ENCODE data around the gene TCEAL1. TPM values are rescaled to one million over a fixed set of nuclear protein-coding genes. Genes with fewer than 3 reads are reported as not detected.
"Not testable (repeated sequence)": the region's sequence is repeated elsewhere in the genome, so short reads cannot be mapped to it uniquely, and the experiment has no call there.

Gene TCEAL1
- total and polyA plus RNA-seq, 2 donors (not counting 1 experiment from before 2014, with no cell fraction given) = 12.5 to 16.7 TPM

- H3K9ac ChIP-seq (ENCODE audit: low read length); H3K27me3 Mint-ChIP-seq; H2AFZ ChIP-seq (ENCODE audit: insufficient read depth, low read depth, low read length, poor library complexity, severe bottlenecking); H3K27me3 ChIP-seq (replicated peaks in 1 of 4; ENCODE audit: control extremely low read depth in 1 of 4, control insufficient read depth in 3 of 4, insufficient read depth in 4 of 4, low read length in 3 of 4); H3K27ac ChIP-seq (ENCODE audit: low read length in 2 of 2); H3K4me2 ChIP-seq (replicated peaks; ENCODE audit: low read depth, low read length, poor library complexity, severe bottlenecking); DNase-seq; H3K36me3 ChIP-seq (replicated peaks in 1 of 2; ENCODE audit: control extremely low read depth in 1 of 2, control insufficient read depth in 1 of 2, extremely low read depth in 1 of 2, insufficient read depth in 2 of 2, low read length in 1 of 2); H3K4me3 Mint-ChIP-seq; H3K9me3 Mint-ChIP-seq (ENCODE audit: insufficient read depth); POLR2A ChIA-PET; H3K4me1 ChIP-seq (ENCODE audit: control insufficient read depth in 2 of 2, insufficient read depth in 2 of 2, low read length in 2 of 2); H3K4me1 Mint-ChIP-seq; ATAC-seq (ENCODE audit: low read depth); H3K79me2 ChIP-seq (ENCODE audit: control insufficient read depth, insufficient read depth, low read length); H3K9me3 ChIP-seq (ENCODE audit: control extremely low read depth in 1 of 3, control insufficient read depth in 2 of 3, insufficient read depth in 1 of 3, low read length in 2 of 3); H3K27ac Mint-ChIP-seq; intact Hi-C loops (cut with micrococcal nuclease); CTCF ChIA-PET; H4K20me1 ChIP-seq (ENCODE audit: control insufficient read depth, insufficient read depth, low read length, poor library complexity, severe bottlenecking); H3K4me3 ChIP-seq (ENCODE audit: control extremely low read depth in 1 of 5, extremely low read depth in 1 of 5, insufficient read depth in 1 of 5, low read depth in 2 of 5, low read length in 4 of 5): not testable (repeated sequence)
- 100% methylated on average over 1 of the region's 6 CpGs for WGBS (ENCODE audit: insufficient coverage)
These were observed 33.6 kb upstream of the TCEAL1 start for GRCh38 chrX:103595202-103595601.

DNA sequence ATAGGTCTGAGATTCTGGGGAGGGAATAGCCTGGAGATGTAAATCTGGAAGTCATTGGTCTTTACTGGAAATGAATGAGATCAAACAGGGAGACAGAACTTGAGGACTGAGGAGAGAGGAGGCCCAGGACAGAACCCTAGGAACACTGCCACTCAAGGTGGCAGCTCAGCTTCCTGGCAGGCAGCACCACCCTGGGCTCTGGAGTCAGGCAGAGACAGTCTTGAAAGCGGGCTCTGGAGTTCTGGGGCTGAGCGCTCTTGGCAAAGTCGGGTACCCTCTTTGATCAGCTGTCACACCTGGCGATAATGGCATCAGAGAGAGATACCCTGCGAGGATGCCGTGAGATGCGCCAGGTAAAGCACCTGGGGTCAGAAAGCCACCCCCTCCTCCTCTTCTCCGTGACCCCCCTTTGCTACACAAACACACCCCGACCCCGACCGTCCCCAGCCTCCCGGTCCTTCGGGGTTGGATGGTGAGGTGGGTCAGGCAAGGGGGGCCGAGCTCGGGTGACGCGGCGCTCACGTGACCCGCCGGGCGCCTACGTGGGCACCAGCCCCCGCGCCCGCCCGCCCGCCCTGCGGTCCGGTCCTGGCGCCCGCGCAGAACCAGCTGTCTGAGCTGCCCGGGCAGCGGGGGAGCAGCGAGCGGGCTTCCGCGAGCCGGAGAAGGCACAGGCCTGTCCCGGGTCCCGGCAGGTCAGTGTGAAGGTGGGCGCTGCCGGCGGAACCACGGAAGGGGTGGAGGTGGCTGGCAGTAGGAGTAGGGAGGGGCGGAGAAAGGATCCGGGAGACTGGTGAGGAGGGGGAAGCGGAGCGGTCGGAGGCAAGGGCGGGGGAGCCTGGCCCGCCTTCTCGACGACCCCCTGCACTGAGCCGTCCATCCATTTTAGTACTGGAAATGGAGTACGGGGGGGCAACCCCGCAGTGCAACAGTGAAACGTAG lies 21.1 kb upstream of the TCEAL1 start, which contains the start of gene TCEAL3:
TSS of gene TCEAL3 (plus strand) at position 600 of the 942 bp plus-strand sequence. CDS start 1,102 bp downstream, outside the sequence.
- TF ChIP-seq, protein P1, sequence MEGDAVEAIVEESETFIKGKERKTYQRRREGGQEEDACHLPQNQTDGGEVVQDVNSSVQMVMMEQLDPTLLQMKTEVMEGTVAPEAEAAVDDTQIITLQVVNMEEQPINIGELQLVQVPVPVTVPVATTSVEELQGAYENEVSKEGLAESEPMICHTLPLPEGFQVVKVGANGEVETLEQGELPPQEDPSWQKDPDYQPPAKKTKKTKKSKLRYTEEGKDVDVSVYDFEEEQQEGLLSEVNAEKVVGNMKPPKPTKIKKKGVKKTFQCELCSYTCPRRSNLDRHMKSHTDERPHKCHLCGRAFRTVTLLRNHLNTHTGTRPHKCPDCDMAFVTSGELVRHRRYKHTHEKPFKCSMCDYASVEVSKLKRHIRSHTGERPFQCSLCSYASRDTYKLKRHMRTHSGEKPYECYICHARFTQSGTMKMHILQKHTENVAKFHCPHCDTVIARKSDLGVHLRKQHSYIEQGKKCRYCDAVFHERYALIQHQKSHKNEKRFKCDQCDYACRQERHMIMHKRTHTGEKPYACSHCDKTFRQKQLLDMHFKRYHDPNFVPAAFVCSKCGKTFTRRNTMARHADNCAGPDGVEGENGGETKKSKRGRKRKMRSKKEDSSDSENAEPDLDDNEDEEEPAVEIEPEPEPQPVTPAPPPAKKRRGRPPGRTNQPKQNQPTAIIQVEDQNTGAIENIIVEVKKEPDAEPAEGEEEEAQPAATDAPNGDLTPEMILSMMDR (IDR thresholded peaks at IDR 0.05) = no peak
- no peak for TF ChIP-seq EZH2 (IDR thresholded peaks at IDR 0.05; ENCODE audit: borderline replicate concordance, insufficient read depth, low read depth, low read length, poor library complexity, severe bottlenecking)
- peak within 1 kb of the TSS; percentile 76 for H2AFZ ChIP-seq (ENCODE audit: insufficient read depth, low read depth, low read length, poor library complexity, severe bottlenecking)
- H3K27me3 ChIP-seq (replicated peaks in 1 of 4; ENCODE audit: control extremely low read depth in 1 of 4, control insufficient read depth in 3 of 4, insufficient read depth in 4 of 4, low read length in 3 of 4) = no peaks in the 10 kb centered on the region
- intact Hi-C loops (cut with micrococcal nuclease) = no loop called here
- ChIA-PET POLR2A (interaction anchor here (1.0 kb wide), 1 partner anchor 22 kb away, joined by 3 read pairs; the partner anchor contains the start of gene TCEAL4), CTCF (interaction anchor here (1.0 kb wide), 1 partner anchor 9 kb away, joined by 4 read pairs; no protein-coding TSS in a partner anchor)
- H3K9ac ChIP-seq (ENCODE audit: low read length) = peak within 1 kb of the TSS; percentile 76
- H3K4me3 ChIP-seq (ENCODE audit: control extremely low read depth in 1 of 5, extremely low read depth in 1 of 5, insufficient read depth in 1 of 5, low read depth in 2 of 5, low read length in 4 of 5) = peak within 1 kb of the TSS in 4 of 5 experiments; percentile 63 to 74 (median 66)
- peak; percentile 65 for DNase-seq
- 0% methylated on average over 34 of the region's 59 CpGs for WGBS (ENCODE audit: insufficient coverage)
- peak within 1 kb of the TSS; percentile 77 for H3K4me2 ChIP-seq (replicated peaks; ENCODE audit: low read depth, low read length, poor library complexity, severe bottlenecking)
- H3K9me3 Mint-ChIP-seq (ENCODE audit: insufficient read depth) = no peaks in the 10 kb centered on the region
- peaks cover 4 to 10% of the 10 kb centered on the region in 2 donors for H3K4me1 ChIP-seq (ENCODE audit: control insufficient read depth in 2 of 2, insufficient read depth in 2 of 2, low read length in 2 of 2)
- peak within 1 kb of the TSS; percentile 80 for H3K27ac Mint-ChIP-seq
- no peaks in the 10 kb centered on the region for H3K9me3 ChIP-seq (ENCODE audit: control extremely low read depth in 1 of 3, control insufficient read depth in 2 of 3, insufficient read depth in 1 of 3, low read length in 2 of 3)
- no peaks in the 10 kb centered on the region for H4K20me1 ChIP-seq (ENCODE audit: control insufficient read depth, insufficient read depth, low read length, poor library complexity, severe bottlenecking)
- no peaks in the 10 kb centered on the region for H3K36me3 ChIP-seq (replicated peaks in 1 of 2; ENCODE audit: control extremely low read depth in 1 of 2, control insufficient read depth in 1 of 2, extremely low read depth in 1 of 2, insufficient read depth in 2 of 2, low read length in 1 of 2)
- H3K27ac ChIP-seq (ENCODE audit: low read length in 2 of 2) = peak within 1 kb of the TSS; percentile 38 to 66
- peaks cover 4% of the 10 kb centered on the region for H3K27me3 Mint-ChIP-seq
- H3K4me3 Mint-ChIP-seq = peak within 1 kb of the TSS; percentile 85
- H3K4me1 Mint-ChIP-seq = peaks cover 7% of the 10 kb centered on the region
- H3K79me2 ChIP-seq (ENCODE audit: control insufficient read depth, insufficient read depth, low read length) = no peaks in the 10 kb centered on the region
- ATAC-seq (ENCODE audit: low read depth) = peak; percentile 85
